Nephron (organoid): ENCODE measurements around the gene NPDC1.
A peak's percentile ranks its signal among the peaks of the same experiment; 100 is the strongest.
"Not testable (repeated sequence)": the region's sequence is repeated elsewhere in the genome, so short reads cannot be mapped to it uniquely, and the experiment has no call there.

Experiments
- H3K27ac Mint-ChIP-seq, 3 experiments: 2 replicates each; pipeline ENCODE4 v1.8.0; 2020; ENCODE audit warnings: mixed read lengths in 3 of 3, mild to moderate bottlenecking in 2 of 3, moderate library complexity in 1 of 3
- H3K27me3 Mint-ChIP-seq: 2 replicates; pipeline ENCODE4 v1.8.0; 2021; ENCODE audit warnings: low read depth, mild to moderate bottlenecking, moderate library complexity, mixed read lengths
- H3K36me3 Mint-ChIP-seq: 2 replicates; pipeline ENCODE4 v1.8.0; 2020; ENCODE audit warnings: low read depth, mixed read lengths
- H3K4me1 Mint-ChIP-seq: 2 replicates; pipeline ENCODE4 v1.8.0; 2020; ENCODE audit warnings: mixed read lengths
- H3K4me3 Mint-ChIP-seq, 3 experiments: 2 replicates each; pipeline ENCODE4 v1.8.0; 2020; ENCODE audit warnings: mild to moderate bottlenecking in 3 of 3, mixed read lengths in 3 of 3, moderate library complexity in 2 of 3
- H3K9me3 Mint-ChIP-seq: 2 replicates; pipeline ENCODE4 v1.8.0; 2020; ENCODE audit warnings: mixed read lengths
- TF ChIP-seq, protein P1 (sequence below), 3 experiments: fragments of 200-600 bp; sonication (generic); IDR thresholded peaks; one replicate each; pipeline ENCODE4 v1.5.0; 2021; ENCODE audit warnings: antibody characterized with exemption in 3 of 3; ENCODE audit not compliant: unreplicated experiment in 3 of 3

NPDC1 gene

DNA sequence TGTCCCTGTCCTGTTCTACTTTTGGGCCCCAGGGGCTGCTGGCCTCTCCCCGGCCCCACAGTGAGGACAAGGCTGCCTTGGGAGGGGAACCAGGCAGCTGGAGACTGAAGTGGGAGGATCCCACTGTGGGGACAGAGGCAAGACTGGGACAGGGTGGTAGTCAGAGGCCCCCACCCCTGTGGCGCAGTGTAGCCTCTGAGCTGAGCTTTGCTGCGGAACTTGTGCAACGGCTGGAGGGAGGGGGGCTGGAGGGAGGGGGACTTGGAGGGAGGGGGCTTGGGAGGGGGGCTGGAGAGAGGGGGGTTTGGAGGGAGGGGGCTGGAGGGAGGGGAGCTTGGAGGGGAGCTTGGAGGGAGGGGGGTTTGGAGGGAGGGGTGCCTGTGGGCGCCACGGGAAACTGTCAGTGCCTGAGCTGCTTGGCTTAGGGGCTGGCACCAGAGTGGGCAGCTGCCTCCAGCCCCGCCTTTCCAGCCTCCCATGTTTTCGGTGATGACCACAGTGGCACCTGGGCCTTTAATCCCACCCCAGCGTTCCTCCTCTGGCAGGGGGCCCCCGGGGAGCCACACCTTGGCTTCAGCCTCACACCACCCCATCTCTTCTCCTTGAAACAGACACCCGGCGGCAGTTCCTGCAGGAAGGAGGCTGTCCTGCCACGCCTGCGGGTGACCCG is 11.8 kb downstream of the NPDC1 start:
- Mint-ChIP-seq H3K27me3 (peaks cover 3% of the 10 kb centered on the region), H3K9me3 (no peaks in the 10 kb centered on the region), H3K4me3 (no peak overlapping the region), H3K4me1 (no peaks in the 10 kb centered on the region), H3K36me3 (no peaks in the 10 kb centered on the region), H3K27ac (no peak overlapping the region)
- TF ChIP-seq, protein P1, sequence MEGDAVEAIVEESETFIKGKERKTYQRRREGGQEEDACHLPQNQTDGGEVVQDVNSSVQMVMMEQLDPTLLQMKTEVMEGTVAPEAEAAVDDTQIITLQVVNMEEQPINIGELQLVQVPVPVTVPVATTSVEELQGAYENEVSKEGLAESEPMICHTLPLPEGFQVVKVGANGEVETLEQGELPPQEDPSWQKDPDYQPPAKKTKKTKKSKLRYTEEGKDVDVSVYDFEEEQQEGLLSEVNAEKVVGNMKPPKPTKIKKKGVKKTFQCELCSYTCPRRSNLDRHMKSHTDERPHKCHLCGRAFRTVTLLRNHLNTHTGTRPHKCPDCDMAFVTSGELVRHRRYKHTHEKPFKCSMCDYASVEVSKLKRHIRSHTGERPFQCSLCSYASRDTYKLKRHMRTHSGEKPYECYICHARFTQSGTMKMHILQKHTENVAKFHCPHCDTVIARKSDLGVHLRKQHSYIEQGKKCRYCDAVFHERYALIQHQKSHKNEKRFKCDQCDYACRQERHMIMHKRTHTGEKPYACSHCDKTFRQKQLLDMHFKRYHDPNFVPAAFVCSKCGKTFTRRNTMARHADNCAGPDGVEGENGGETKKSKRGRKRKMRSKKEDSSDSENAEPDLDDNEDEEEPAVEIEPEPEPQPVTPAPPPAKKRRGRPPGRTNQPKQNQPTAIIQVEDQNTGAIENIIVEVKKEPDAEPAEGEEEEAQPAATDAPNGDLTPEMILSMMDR (IDR thresholded peaks at IDR 0.05; ENCODE audit: unreplicated experiment in 3 of 3) = no peak

DNA sequence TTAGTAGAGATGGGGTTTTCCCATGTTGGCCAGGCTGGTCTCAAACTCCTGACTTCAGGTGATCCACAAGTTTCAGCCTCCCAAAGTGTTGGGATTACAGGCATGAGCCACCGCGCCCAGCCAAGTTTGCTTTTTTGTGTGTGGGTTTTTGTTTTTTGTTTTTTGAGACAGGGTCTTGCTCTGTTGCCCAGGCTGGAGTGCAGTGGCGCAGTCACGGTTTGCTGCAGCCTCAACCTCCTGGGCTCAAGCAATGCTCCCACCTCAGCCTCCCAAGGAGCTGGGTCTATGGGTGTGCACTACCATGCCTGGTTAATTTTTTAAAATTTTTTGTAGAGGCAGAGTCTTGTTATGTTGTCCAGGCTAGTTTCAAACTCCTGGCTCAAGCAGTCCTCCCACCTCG is 12.5 kb downstream of the NPDC1 start:
- H3K27ac Mint-ChIP-seq, H3K4me1 Mint-ChIP-seq, H3K36me3 Mint-ChIP-seq, H3K9me3 Mint-ChIP-seq, H3K4me3 Mint-ChIP-seq, H3K27me3 Mint-ChIP-seq: not testable (repeated sequence)

DNA sequence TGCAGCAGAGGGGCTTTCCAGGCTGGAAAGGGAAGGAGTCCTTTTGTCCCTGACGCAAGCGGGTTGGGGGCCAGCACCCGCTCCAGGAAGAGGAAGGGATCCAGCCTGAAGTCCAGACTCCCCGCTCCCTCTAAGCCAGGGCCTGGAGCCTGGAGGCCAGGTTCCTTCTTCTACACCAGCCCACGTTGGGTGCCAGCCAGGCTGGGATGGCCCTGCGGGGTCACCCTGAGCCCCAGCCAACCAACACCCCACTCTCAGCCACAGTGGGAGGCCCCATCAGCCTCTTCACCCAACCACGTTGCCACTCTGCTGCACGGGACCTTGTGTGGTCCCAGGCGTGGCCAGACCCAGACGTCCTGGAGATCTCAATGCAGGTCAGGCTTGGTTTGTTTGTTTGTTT is 13.1 kb downstream of the NPDC1 start:
- no peaks in the 10 kb centered on the region for H3K9me3 Mint-ChIP-seq
- no peak overlapping the region for H3K4me3 Mint-ChIP-seq
- TF ChIP-seq, protein P1 (IDR thresholded peaks at IDR 0.05; ENCODE audit: unreplicated experiment in 3 of 3) = no peak
- H3K4me1 Mint-ChIP-seq = no peaks in the 10 kb centered on the region
- peaks cover 3% of the 10 kb centered on the region for H3K27me3 Mint-ChIP-seq
- H3K36me3 Mint-ChIP-seq = no peaks in the 10 kb centered on the region
- H3K27ac Mint-ChIP-seq = no peak overlapping the region

DNA sequence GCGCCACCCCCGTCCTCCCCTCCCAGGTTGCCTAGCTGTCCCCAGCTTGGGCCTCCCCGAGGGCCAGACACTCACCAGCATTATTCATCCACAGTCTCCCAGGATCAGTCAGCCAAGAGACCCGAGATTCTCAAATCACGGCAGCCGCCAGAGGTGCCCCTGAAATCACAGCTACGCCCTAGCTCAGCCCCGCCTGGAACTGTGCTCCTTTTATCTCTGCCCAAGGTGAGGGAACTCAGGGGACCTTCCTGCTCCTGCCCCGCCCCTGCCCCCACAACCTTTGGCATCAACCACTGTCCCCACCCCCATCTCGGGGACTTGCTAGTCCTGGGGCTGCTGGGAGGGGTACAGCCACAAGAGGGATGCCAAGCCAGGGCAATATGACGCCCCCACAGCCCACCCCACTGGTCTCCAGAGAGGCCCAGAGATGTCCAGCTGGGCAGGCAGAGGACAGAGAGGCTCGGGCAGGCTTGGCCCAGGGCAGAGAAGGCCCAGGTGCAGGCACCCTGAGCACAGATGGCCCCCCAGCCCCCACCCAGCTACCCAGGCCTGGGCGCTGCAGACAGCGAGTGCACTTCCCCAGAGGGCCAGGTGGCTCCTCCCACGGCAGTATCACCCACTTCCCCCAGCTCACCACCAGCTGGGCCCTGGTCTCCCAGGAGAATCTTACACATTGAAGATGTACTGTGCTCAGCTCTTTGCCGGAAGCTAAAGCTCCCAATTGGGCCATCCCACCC is 13.9 kb downstream of the NPDC1 start, which contains the start of gene FUT7:
Gene FUT7, minus strand, starts transcription at position 185 of the 737 bp plus-strand sequence. Its CDS starts 97 bp downstream, at position 88.
- TF ChIP-seq, protein P1 (IDR thresholded peaks at IDR 0.05; ENCODE audit: unreplicated experiment in 3 of 3) = no peak
- Mint-ChIP-seq H3K27ac (no peak within 1 kb of the TSS), H3K36me3 (no peaks in the 10 kb centered on the region), H3K27me3 (peaks cover 3% of the 10 kb centered on the region), H3K4me3 (no peak within 1 kb of the TSS), H3K4me1 (no peaks in the 10 kb centered on the region), H3K9me3 (no peaks in the 10 kb centered on the region)

DNA sequence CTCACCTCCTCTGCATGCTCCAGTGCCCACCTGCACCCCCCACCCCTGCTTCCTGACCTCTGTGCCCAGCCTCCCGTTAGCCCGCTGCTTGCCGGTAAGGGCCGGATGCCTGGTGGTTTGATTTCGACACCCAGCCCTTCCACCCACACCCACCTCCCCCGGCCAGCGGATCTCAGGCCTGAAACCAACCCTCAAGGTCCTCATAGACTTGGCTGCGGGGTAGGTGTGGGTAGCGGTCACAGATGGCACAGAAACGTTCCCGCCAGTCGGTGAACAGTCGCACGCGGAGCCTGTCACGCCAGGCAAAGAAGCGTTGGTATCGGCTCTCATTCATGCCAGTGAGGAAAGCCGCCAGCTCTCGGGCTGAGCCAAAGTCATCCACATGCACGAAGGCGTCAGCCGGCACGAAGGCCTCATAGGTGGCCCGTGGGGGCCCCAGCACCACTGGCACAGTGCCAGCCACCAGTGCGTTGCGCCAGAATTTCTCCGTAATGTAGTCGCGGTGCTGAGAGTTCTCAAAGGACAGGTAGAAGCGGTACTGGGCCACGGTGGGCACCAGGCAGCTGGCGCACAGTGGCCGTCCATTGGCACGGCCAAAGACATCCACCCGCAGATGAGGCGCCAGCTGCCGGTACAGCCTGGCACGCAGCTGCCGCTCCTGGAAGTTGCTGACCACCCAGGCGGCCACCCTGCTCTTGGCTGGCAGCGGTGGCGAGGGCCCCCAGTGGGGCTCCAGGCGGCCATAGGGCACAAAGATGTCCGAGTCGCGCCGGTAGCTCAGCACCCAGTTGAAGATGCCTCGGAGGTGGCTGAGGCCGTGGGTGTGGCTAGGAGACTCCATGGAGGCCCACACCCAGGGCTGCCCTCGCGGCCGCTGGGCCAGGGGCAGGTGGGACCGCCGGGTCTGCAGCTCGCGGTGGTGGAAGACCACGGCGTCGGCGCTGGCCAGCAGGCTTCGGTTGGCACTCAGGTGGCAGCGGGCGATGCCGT is 15.1 kb downstream of the NPDC1 start:
- TF ChIP-seq, protein P1 (IDR thresholded peaks at IDR 0.05; ENCODE audit: unreplicated experiment in 3 of 3) = no peak
- no peaks in the 10 kb centered on the region for H3K9me3 Mint-ChIP-seq
- H3K4me1 Mint-ChIP-seq = no peaks in the 10 kb centered on the region
- no peak overlapping the region for H3K27ac Mint-ChIP-seq
- peak overlapping the region in 2 of 3 experiments; percentile 28 to 37 for H3K4me3 Mint-ChIP-seq
- H3K27me3 Mint-ChIP-seq = peaks cover 3% of the 10 kb centered on the region
- H3K36me3 Mint-ChIP-seq = no peaks in the 10 kb centered on the region

DNA sequence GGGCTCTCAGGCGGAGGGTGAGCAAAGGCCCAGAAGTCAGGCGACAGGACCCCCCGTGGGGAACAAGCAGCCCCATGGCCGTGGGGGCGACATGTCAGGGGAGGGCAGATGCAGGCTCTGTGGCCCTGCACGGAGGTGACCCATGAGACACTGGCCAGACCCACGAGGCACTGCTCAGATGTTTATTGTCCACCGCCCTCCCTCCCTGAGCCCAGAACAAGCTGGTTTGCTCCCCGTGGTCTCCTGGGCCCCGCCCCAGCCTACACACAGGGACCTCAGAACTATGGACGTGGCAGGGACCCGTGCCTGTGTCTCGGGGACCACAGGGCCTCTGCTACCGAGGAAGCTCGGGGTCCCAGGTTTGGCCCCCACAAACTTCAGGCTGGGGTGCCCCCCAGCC is 16.0 kb downstream of the NPDC1 start:
- H3K9me3 Mint-ChIP-seq = no peaks in the 10 kb centered on the region
- no peaks in the 10 kb centered on the region for H3K36me3 Mint-ChIP-seq
- H3K27me3 Mint-ChIP-seq = peaks cover 3% of the 10 kb centered on the region
- H3K4me1 Mint-ChIP-seq = no peaks in the 10 kb centered on the region
- no peak overlapping the region for H3K4me3 Mint-ChIP-seq
- TF ChIP-seq, protein P1 (IDR thresholded peaks at IDR 0.05; ENCODE audit: unreplicated experiment in 3 of 3) = no peak
- no peak overlapping the region for H3K27ac Mint-ChIP-seq
